Effector memory CD8-positive, alpha-beta T cell (primary cell): ENCODE data around the gene KREMEN1.
A peak's percentile ranks its signal among the peaks of the same experiment; 100 is the strongest.
"Not testable (repeated sequence)": the region's sequence is repeated elsewhere in the genome, so short reads cannot be mapped to it uniquely, and the experiment has no call there.

Experiments
- ATAC-seq: fragments of 150-1000 bp; cut with Tn5 transposase; replicated peaks from 2 replicates; pipeline ENCODE4 v1.10.0; 2021; ENCODE audit warnings: mild to moderate bottlenecking, moderate library complexity
- DNase-seq, 3 experiments: peaks; one replicate each; pipeline ENCODE4 v3.0.0; 2021
- H3K27ac Mint-ChIP-seq, 2 donors: one replicate each; pipeline ENCODE4 v1.8.0; 2022; ENCODE audit warnings: mild to moderate bottlenecking in 2 of 2, mixed read lengths in 2 of 2, moderate library complexity in 2 of 2
- H3K27me3 Mint-ChIP-seq, 2 donors: one replicate each; pipeline ENCODE4 v1.8.0; 2022; ENCODE audit warnings: mixed read lengths in 2 of 2
- H3K36me3 Mint-ChIP-seq: one replicate; pipeline ENCODE4 v1.8.0; 2022; ENCODE audit warnings: mild to moderate bottlenecking, moderate library complexity, mixed read lengths; ENCODE audit not compliant: insufficient read depth
- H3K4me1 Mint-ChIP-seq, 2 donors: one replicate each; pipeline ENCODE4 v1.8.0; 2022; ENCODE audit warnings: low read depth in 2 of 2, mixed read lengths in 2 of 2
- H3K4me3 Mint-ChIP-seq, 2 donors: one replicate each; pipeline ENCODE4 v1.8.0; 2022; ENCODE audit warnings: mild to moderate bottlenecking in 2 of 2, mixed read lengths in 2 of 2, moderate library complexity in 2 of 2
- H3K9me3 Mint-ChIP-seq, 2 donors: one replicate each; pipeline ENCODE4 v1.8.0; 2022; ENCODE audit warnings: mixed read lengths in 2 of 2

Gene KREMEN1

DNA sequence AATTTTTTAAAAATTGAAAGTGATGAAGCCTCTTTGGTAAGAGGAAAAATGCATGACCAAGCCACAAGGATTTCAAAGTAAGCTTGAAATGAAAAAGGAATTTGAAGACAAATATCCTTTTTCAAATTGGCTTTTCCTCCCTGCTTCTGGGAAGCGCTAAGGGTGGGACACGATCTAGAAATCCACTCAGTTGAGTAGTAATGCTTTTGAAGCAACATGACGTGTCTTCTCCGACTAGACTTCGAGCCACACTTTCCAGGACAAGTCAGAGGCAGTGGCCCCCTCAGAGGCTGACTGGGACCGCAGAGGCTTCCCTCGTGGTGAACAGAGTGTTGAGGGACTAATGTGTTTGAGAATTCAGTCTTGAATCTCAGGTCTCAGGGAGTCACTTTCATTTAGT, 39.8 kb downstream of the KREMEN1 start:
- ATAC-seq (no peak), DNase-seq (no peak)
- Mint-ChIP-seq H3K9me3 (no peaks in the 10 kb centered on the region), H3K27me3 (peaks cover 44 to 69% of the 10 kb centered on the region in 2 donors), H3K36me3 (no peaks in the 10 kb centered on the region), H3K4me3 (no peak overlapping the region), H3K4me1 (no peaks in the 10 kb centered on the region), H3K27ac (no peak overlapping the region)

DNA sequence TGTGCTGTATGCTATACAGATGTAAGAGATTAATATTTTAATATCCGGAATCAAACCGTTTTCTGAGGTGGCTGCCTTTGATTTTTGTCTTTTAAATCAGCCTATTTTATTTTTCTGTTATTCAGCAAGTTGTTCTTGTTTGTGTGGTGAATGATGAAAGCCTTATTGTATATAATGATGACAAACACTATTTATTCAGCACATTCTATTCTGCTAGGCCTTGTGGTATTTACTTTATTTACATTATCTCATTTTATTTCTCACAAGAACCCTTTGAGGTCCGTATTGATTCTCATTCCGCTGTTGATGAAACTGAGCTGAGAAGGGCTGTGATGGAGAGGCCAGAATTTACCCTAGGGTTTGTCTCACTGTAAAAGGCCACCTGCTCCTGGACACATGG, 40.5 kb downstream of the KREMEN1 start:
- Mint-ChIP-seq H3K27ac (no peak overlapping the region), H3K4me3 (no peak overlapping the region), H3K27me3 (peaks cover 43 to 74% of the 10 kb centered on the region in 2 donors), H3K36me3 (no peaks in the 10 kb centered on the region), H3K9me3 (no peaks in the 10 kb centered on the region), H3K4me1 (no peaks in the 10 kb centered on the region)
- no peak for DNase-seq
- ATAC-seq = no peak

DNA sequence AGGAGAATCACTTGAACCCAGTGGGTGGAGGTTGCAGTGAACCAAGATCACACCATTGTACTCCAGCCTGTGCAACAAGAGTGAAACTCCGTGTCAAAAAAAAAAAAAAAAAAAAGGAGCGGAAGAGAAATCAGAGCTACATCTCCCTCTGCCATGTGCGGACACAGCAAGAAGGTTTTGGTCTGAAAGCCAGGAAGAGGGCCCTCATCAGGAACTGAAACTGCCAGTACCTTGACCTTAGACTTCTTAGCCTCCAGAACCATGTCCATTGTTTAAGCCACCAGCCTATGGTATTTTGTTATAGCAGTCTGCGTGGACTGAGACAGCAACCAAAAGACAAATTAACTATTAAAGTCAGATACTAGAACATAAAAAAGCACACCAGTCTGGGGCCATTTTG, 41.6 kb downstream of the KREMEN1 start:
- Mint-ChIP-seq H3K4me1 (no peaks in the 10 kb centered on the region), H3K9me3 (peaks cover 0 to under 1% of the 10 kb centered on the region in 2 donors), H3K27ac (no peak overlapping the region)

DNA sequence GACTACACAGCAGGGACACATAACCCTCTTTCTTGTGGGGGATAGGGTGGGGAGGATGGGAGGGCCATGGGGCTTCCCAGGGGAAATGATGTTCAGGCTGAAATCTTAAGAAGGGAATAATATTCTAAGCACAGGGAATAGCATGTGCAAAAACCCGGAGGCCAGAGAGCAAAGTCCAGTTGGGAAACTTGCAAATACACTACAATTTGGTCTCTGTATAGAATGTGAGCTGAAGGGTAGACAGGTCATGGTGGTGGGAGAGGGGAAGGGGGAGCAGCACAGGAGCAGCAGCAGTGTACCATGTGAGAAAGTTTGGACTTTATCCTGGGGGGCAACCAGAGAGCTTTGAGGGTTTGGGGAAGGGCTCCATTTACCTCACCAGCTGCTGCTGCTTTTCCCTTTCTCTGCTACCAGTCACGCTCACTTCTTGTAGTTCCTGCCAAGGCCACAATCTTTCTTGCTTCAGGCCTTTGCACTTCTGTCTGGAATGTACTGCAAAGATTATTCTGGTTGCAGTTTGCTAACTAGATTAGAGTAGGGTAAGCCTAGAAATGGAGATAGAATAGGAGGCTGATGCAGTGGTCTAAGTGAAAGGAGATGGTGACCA, 43.0 kb downstream of the KREMEN1 start:
- Mint-ChIP-seq H3K4me3 (no peak overlapping the region), H3K9me3 (peaks cover 2 to 7% of the 10 kb centered on the region in 2 donors), H3K36me3 (peaks cover 2% of the 10 kb centered on the region), H3K27me3 (peaks cover 39 to 74% of the 10 kb centered on the region in 2 donors), H3K4me1 (no peaks in the 10 kb centered on the region), H3K27ac (no peak overlapping the region)
- DNase-seq (no peak), ATAC-seq (no peak)

More for the DNA sequence above, 41.6 kb downstream of the KREMEN1 start:
- ATAC-seq = no peak
- H3K36me3 Mint-ChIP-seq = no peaks in the 10 kb centered on the region
- H3K27me3 Mint-ChIP-seq = peaks cover 36 to 74% of the 10 kb centered on the region in 2 donors
- DNase-seq = no peak
- no peak overlapping the region for H3K4me3 Mint-ChIP-seq

DNA sequence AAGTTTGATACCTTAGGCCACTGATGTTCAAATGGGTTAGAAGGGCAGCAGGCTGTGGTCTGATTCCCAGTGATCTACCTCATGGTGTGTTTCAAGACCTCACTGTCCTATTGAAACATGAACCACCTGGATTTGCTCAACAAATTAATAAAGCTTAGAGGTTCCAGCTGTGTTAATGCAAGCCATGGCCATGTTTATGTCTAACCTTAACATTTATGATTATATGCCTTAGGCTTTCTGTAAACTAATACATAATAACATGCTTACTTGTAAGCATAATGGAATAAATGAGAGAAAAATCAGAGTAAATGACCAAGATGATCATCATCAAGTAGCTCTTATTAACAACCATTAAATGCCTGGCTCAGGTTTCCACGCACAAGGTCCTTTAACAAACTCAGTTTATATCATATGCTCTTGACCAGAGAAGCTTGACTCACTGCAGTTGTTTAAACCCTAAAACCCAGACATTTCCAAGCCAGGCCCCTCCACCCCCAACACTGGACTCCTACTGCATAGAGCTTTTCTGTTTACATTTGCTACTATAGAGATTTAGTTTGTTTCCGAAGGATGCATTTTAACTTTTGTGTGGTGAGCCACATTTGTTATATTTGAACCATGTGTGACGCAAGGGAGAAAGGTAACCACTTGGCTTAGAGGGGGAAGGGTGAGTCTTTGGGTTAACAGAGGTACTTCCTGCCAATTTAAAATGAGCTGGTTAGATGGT, 43.7 kb downstream of the KREMEN1 start:
- Mint-ChIP-seq H3K4me3 (no peak overlapping the region), H3K4me1 (no peaks in the 10 kb centered on the region), H3K9me3 (peaks cover 2 to 7% of the 10 kb centered on the region in 2 donors), H3K36me3 (peaks cover 2% of the 10 kb centered on the region), H3K27me3 (peaks cover 36 to 71% of the 10 kb centered on the region in 2 donors), H3K27ac (no peak overlapping the region)
- peak; percentile 31 for ATAC-seq
- DNase-seq = no peak

DNA sequence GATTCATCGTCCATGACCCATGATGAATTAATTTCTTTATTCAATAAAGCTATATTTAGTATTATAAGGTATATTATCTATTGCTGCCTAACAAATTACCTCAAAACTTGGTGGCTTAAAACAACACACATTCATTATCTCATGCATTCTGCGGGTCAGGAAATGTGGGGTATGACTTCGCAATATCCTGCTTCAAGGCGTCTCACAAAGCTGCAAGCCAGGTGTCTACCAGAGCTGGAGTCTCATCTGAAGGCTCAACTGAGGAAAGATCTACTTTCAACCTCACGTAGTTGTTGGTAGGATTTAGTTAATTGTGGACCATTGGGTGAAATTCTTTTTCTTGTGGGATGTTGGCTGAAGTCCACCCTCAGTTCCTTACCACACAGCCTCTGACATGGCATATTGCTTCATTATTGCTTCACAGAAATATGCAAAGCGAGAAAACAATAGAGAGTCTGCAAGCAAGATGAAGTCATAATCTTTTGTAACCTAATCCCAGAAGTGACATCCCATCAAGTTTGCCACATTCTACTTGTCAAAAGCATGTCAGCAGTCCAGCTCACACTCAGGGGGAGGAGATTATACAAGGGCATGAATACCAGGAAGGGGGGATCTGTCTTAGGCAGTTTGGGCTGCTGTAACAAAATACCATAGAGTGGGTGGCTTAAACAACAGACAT, 45.1 kb downstream of the KREMEN1 start:
- Mint-ChIP-seq H3K27ac (no peak overlapping the region), H3K4me3 (no peak overlapping the region), H3K4me1 (no peaks in the 10 kb centered on the region), H3K9me3 (peaks cover 2 to 7% of the 10 kb centered on the region in 2 donors), H3K27me3 (peaks cover 36 to 71% of the 10 kb centered on the region in 2 donors), H3K36me3 (peaks cover 2% of the 10 kb centered on the region)
- ATAC-seq = no peak
- DNase-seq = no peak

DNA sequence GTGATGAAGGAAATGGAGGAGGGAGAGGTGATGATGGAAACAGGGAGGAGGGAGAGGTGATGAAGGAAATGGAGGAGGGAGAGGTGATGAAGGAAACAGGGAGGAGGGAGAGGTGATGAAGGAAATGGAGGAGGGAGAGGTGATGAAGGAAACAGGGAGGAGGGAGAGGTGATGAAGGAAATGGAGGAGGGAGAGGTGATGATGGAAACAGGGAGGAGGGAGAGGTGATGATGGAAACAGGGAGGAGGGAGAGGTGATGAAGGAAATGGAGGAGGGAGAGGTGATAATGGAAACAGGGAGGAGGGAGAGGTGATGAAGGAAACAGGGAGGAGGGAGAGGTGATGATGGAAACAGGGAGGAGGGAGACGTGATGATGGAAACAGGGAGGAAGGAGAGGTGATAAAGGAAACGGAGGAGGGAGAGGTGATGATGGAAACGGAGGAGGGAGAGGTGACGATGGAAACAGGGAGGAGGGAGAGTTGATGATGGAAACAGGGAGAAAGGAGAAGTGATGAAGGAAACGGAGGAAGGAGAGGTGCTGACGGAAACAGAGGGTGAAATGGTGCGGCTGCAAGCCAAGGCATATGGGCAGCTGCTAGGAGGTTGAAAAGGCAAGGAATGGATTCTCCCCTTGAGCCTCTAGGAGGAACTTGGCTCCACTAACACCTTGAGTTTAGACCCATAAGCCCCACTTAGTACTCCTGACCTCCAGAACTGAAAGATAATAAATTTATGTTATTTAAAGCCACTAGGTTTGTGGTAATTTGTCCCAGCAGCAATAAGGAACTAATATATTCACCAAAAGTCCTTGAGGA, 47.5 kb downstream of the KREMEN1 start:
- Mint-ChIP-seq H3K27me3 (peaks cover 29 to 52% of the 10 kb centered on the region in 2 donors), H3K27ac (peak overlapping the region in 1 of 2 donors; percentile 69)
- not testable (repeated sequence) for H3K9me3 Mint-ChIP-seq, H3K4me3 Mint-ChIP-seq, DNase-seq, H3K4me1 Mint-ChIP-seq, H3K36me3 Mint-ChIP-seq, ATAC-seq

DNA sequence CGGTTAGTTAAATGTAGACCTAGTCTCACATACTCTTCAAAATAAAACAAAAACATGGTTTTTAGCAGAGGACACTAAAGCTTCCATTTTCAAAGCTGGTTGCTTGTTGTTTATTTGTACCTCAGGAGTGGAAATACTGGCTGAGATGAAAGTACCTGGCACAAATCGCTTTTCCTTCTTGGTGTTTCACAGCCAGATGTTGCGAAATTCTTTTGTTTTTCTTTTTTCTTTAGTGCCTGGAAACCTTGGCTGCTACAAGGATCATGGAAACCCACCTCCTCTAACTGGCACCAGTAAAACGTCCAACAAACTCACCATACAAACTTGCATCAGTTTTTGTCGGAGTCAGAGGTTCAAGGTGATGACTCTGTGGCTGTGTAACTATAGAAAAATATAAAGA, 48.3 kb downstream of the KREMEN1 start:
- Mint-ChIP-seq H3K9me3 (peaks cover 2 to 7% of the 10 kb centered on the region in 2 donors), H3K4me1 (no peaks in the 10 kb centered on the region), H3K36me3 (peaks cover 2% of the 10 kb centered on the region), H3K27ac (no peak overlapping the region), H3K27me3 (peaks cover 21 to 44% of the 10 kb centered on the region in 2 donors), H3K4me3 (no peak overlapping the region)
- ATAC-seq = no peak
- no peak for DNase-seq

DNA sequence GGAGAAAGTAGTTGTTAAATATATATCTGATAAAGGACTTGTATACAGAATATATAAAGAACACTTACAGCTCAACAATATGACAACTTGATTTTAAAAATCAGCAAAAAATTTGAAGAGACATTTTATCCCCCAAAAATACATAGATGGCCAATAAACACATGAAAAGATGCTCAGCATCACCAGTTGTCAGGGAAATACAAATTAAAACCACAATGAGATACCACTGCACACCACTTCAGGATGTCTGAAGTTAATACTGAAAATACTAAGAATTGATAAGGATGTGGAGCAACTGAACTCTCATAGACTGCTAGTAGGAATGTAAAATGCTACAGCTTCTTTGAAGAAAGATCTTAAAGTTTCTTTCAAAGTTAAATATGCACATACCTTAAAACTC, 49.2 kb downstream of the KREMEN1 start:
- ATAC-seq (no peak), DNase-seq (no peak)
- no peak overlapping the region for H3K4me3 Mint-ChIP-seq
- no peaks in the 10 kb centered on the region for H3K4me1 Mint-ChIP-seq
- H3K27ac Mint-ChIP-seq = no peak overlapping the region
- peaks cover 14 to 36% of the 10 kb centered on the region in 2 donors for H3K27me3 Mint-ChIP-seq
- H3K36me3 Mint-ChIP-seq = peaks cover 2% of the 10 kb centered on the region
- peaks cover 2 to 7% of the 10 kb centered on the region in 2 donors for H3K9me3 Mint-ChIP-seq

DNA sequence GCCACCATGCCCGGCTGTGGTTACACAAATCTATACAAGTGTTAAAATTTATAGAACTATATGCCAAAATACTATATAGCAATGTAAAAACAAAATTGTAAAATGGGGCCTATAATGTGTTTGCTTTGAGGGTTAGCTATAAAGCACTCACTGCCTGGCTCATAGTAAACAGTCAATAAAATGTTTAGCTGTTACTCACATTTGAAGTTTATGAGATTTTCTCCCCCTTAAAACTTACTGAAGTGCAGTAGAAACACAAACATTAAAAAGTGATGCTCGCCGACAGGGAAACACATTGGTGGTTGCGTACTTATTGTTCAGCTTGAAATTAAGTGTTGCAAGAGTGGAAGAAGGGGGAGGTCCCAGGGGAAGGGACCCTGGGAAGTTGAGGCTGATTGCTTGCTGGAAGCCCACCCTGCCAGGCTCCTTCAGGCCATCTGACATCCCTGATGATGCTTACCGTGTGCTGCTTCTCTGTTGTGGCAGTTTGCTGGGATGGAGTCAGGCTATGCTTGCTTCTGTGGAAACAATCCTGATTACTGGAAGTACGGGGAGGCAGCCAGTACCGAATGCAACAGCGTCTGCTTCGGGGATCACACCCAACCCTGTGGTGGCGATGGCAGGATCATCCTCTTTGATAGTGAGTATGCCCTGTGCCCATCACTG, 52.1 kb downstream of the KREMEN1 start:
- H3K4me1 Mint-ChIP-seq = no peaks in the 10 kb centered on the region
- DNase-seq = no peak
- H3K27me3 Mint-ChIP-seq = peaks cover 7 to 9% of the 10 kb centered on the region in 2 donors
- ATAC-seq = no peak
- H3K9me3 Mint-ChIP-seq = peaks cover 0 to 2% of the 10 kb centered on the region in 2 donors
- no peak overlapping the region for H3K27ac Mint-ChIP-seq
- H3K36me3 Mint-ChIP-seq = peaks cover 2% of the 10 kb centered on the region
- H3K4me3 Mint-ChIP-seq = no peak overlapping the region

DNA sequence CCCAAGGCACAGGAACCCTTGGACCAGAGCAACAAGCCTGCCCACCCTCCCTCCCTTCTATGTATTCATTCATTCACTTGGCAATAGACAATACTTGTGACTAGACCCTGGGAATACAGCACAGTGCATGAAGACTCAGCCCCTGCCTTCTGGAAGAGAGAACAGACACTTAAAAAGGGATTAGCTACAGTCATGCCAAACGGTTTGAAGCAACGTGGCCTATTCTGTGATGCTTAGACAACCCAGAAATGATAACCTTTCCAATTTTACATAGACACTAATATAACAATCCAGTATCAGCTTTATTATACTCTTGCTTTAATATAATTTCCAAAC, 52.6 kb downstream of the KREMEN1 start:
- DNase-seq (no peak), ATAC-seq (no peak)
- H3K4me3 Mint-ChIP-seq = no peak overlapping the region
- no peaks in the 10 kb centered on the region for H3K9me3 Mint-ChIP-seq
- H3K27ac Mint-ChIP-seq = no peak overlapping the region
- no peaks in the 10 kb centered on the region for H3K4me1 Mint-ChIP-seq
- H3K27me3 Mint-ChIP-seq = peaks cover 3 to 4% of the 10 kb centered on the region in 2 donors
- peaks cover 2% of the 10 kb centered on the region for H3K36me3 Mint-ChIP-seq

DNA sequence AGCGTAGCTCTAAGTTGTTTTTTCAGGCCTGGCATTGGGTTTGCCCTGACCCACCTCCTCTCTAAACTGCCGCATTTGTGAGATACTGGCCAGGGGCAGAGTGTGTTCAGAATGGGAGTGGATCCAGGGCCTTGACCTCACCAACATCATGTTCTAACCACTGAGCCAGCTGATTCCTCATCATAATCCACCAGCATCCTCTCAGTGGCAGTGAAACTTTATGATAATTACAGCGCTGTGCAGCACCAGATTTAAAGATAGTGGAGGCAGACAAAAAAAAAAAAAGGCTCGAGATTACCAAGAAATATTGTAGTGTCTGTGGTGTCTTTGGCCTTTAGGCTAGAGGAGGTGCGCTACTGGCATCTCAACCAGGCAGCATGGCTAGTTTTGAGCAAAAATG, 53.0 kb downstream of the KREMEN1 start:
- Mint-ChIP-seq H3K36me3 (no peaks in the 10 kb centered on the region), H3K27me3 (no peaks in the 10 kb centered on the region), H3K4me1 (no peaks in the 10 kb centered on the region), H3K9me3 (no peaks in the 10 kb centered on the region), H3K27ac (no peak overlapping the region), H3K4me3 (no peak overlapping the region)
- DNase-seq (no peak), ATAC-seq (no peak)
